NCI-H2196 treated with DMSO at 0.1 percent for 48 hours (cell line): Measurements from ENCODE around the gene ANO6.

Experiments used
- DNase-seq: peaks from one replicate; lab custom pipeline; 2025; ENCODE audit not compliant: unreplicated experiment; lab: John Stamatoyannopoulos, UW

The ANO6 gene

GRCh38 chr12:45342171-45342570 lies 126.3 kb downstream of the ANO6 start:
- DNase-seq, result no peak

- no peak for DNase-seq
Measured at GRCh38 chr12:45342848-45343247, 127.0 kb downstream of the ANO6 start.

GRCh38 chr12:45343269-45344051 lies 127.6 kb downstream of the ANO6 start:
- DNase-seq, result no peak

- DNase-seq, result no peak
Measured at GRCh38 chr12:45348311-45348710, 132.4 kb downstream of the ANO6 start.

GRCh38 chr12:45348986-45349385 lies 133.1 kb downstream of the ANO6 start:
- DNase-seq, result no peak

- no peak for DNase-seq
Measured at GRCh38 chr12:45349916-45350315, 134.0 kb downstream of the ANO6 start.

GRCh38 chr12:45350861-45351260 lies 135.0 kb downstream of the ANO6 start:
- DNase-seq, result no peak

- no peak for DNase-seq
Measured at GRCh38 chr12:45351921-45352670, 136.2 kb downstream of the ANO6 start.

GRCh38 chr12:45353944-45354343 lies 138.0 kb downstream of the ANO6 start:
- DNase-seq, result no peak

- no peak for DNase-seq
Measured at GRCh38 chr12:45354399-45354798, 138.5 kb downstream of the ANO6 start.

GRCh38 chr12:45355730-45356129 lies 139.8 kb downstream of the ANO6 start:
- no peak for DNase-seq

GRCh38 chr12:45356822-45357538 lies 141.1 kb downstream of the ANO6 start:
- DNase-seq, result no peak

- no peak for DNase-seq
Measured at GRCh38 chr12:45357539-45358417, 141.9 kb downstream of the ANO6 start.

- DNase-seq, result no peak
Measured at GRCh38 chr12:45362291-45362690, 146.4 kb downstream of the ANO6 start.

GRCh38 chr12:45363903-45364302 lies 148.0 kb downstream of the ANO6 start:
- DNase-seq, result no peak

- DNase-seq, result no peak
Measured at GRCh38 chr12:45368841-45369489, 153.1 kb downstream of the ANO6 start.

GRCh38 chr12:45377815-45378214 lies 161.9 kb downstream of the ANO6 start:
- DNase-seq, result no peak

- DNase-seq, result no peak
Measured at GRCh38 chr12:45379261-45379660, 163.4 kb downstream of the ANO6 start.

GRCh38 chr12:45381351-45381750 lies 165.5 kb downstream of the ANO6 start:
- DNase-seq, result no peak

GRCh38 chr12:45388545-45388944 lies 172.7 kb downstream of the ANO6 start:
- DNase-seq, result no peak
